ENCODE measurements around the gene CCN2.

DNA sequence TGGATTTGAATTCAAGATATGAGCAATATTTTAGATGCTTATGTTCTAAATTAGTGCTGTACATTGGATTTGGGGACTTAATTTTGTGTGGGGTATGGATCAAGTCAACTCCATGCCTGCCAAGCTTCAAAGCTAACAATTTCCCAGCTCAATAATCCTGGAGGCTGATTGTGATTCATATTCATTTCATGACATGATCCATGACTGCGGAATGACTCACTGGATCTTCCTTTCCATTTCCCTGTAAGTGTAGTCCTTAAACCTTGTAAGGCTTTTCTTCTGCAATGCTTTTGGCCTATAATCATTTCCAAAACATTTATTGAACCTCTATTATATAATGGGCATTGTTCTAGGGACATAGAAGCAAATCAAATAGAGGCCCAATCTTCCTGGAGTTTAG lies 44.7 kb upstream of the CCN2 start:
- no peak for TF ChIP-seq CTCF (IDR thresholded peaks at IDR 0.05)
- TF ChIP-seq POLR2AphosphoS5 (IDR thresholded peaks at IDR 0.05): peak in 1 of 2 donors; percentile 40
- no peak for TF ChIP-seq POLR2A (IDR thresholded peaks at IDR 0.05; ENCODE audit: low read depth)

All from esophagus muscularis mucosa (tissue), 3 donors.